ENCODE measurements around the gene ARSG. TPM values are rescaled to one million over a fixed set of nuclear protein-coding genes. Genes with fewer than 3 reads are reported as not detected.

Gene ARSG
- total and polyA plus RNA-seq, 2 experiments from 2014 or later: 5.6 to 15.4 TPM

GRCh38 chr17:68289936-68290267 lies 1.4 kb upstream of the ARSG start:
- Histone ChIP-seq H3K9me3 (ENCODE audit: low read depth) (no peaks in the 10 kb centered on the region), H3K27me3 (peaks cover 58% of the 10 kb centered on the region), H3K4me1 (ENCODE audit: low read depth) (no peaks in the 10 kb centered on the region)

GRCh38 chr17:68290268-68290954 lies 884 bp upstream of the ARSG start:
- peaks cover 61% of the 10 kb centered on the region for H3K27me3 ChIP-seq
- H3K4me1 ChIP-seq (ENCODE audit: low read depth): no peaks in the 10 kb centered on the region
- no peak overlapping the region for H3K27ac ChIP-seq

More at GRCh38 chr17:68289936-68290267, 1.4 kb upstream of the ARSG start:
- H3K4me3 ChIP-seq: peak overlapping the region; percentile 83
- TF ChIP-seq, protein P1, sequence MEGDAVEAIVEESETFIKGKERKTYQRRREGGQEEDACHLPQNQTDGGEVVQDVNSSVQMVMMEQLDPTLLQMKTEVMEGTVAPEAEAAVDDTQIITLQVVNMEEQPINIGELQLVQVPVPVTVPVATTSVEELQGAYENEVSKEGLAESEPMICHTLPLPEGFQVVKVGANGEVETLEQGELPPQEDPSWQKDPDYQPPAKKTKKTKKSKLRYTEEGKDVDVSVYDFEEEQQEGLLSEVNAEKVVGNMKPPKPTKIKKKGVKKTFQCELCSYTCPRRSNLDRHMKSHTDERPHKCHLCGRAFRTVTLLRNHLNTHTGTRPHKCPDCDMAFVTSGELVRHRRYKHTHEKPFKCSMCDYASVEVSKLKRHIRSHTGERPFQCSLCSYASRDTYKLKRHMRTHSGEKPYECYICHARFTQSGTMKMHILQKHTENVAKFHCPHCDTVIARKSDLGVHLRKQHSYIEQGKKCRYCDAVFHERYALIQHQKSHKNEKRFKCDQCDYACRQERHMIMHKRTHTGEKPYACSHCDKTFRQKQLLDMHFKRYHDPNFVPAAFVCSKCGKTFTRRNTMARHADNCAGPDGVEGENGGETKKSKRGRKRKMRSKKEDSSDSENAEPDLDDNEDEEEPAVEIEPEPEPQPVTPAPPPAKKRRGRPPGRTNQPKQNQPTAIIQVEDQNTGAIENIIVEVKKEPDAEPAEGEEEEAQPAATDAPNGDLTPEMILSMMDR (IDR thresholded peaks at IDR 0.05; ENCODE audit: low read depth, low read length): no peak
- H3K27ac ChIP-seq: no peak overlapping the region
- H3K36me3 ChIP-seq: no peaks in the 10 kb centered on the region
- no peak for DNase-seq (ENCODE audit: low read depth in 1 of 2, low spot score in 1 of 2)

DNA sequence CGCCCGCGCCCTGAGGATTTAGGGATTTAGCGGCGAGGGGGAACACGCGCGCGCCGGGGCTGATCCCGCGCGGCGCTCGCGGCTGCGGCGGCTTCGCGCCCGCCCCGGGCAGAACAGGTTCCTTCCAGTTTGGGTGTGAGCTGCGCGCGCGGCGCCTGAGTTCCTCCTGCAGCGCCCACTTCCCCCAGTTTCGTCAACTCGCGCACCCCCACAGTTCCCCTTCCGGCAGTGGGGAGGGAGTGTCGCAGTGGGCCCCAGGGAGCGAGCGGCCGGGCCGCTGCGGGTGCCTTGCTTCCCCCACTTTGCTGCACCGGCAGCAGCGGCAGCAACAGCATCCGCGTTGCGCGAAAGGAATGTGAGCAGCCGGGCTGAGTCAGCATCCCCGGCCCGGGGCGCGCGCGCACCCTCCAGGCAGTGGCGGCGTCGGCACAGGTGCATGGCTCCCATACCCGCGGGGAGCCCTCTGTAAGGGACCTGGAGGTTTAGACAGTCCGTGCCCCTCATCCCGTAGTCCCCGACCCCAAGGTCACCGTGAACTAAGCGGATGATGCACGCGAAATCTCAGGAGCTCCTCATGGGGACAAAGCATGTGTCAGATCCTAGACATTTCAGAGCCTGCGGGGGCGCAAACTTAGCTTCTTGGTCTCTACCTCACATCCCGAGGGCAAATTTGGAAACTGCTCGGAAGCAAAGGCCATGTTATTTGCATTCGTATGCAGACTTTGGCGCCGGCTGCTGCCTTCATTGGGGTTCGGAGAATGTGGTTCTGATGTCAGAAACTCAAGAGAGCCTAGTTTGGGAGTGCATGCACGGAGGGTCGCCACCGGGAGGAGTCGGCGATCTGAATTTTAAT lies 767 bp downstream of the ARSG start:
- TF ChIP-seq, protein P1 (IDR thresholded peaks at IDR 0.05; ENCODE audit: low read depth, low read length): no peak
- Histone ChIP-seq H3K27ac (no peak overlapping the region), H3K4me1 (ENCODE audit: low read depth) (no peaks in the 10 kb centered on the region)

More at GRCh38 chr17:68290268-68290954, 884 bp upstream of the ARSG start:
- no peaks in the 10 kb centered on the region for H3K9me3 ChIP-seq (ENCODE audit: low read depth)
- peak in 1 of 2 donors; percentile 38 for DNase-seq (ENCODE audit: low read depth in 1 of 2, low spot score in 1 of 2)
- TF ChIP-seq, protein P1 (IDR thresholded peaks at IDR 0.05; ENCODE audit: low read depth, low read length): no peak
- no peaks in the 10 kb centered on the region for H3K36me3 ChIP-seq
- peak overlapping the region; percentile 83 for H3K4me3 ChIP-seq

GRCh38 chr17:68292689-68293040 lies 1.4 kb downstream of the ARSG start:
- no peaks in the 10 kb centered on the region for H3K36me3 ChIP-seq
- H3K27me3 ChIP-seq: peaks cover 61% of the 10 kb centered on the region
- TF ChIP-seq, protein P1 (IDR thresholded peaks at IDR 0.05; ENCODE audit: low read depth, low read length): no peak
- no peaks in the 10 kb centered on the region for H3K9me3 ChIP-seq (ENCODE audit: low read depth)
- H3K27ac ChIP-seq: no peak overlapping the region
- no peak for DNase-seq (ENCODE audit: low read depth in 1 of 2, low spot score in 1 of 2)
- H3K4me1 ChIP-seq (ENCODE audit: low read depth): no peaks in the 10 kb centered on the region
- H3K4me3 ChIP-seq: peak overlapping the region; percentile 83

More for the DNA sequence above, 767 bp downstream of the ARSG start:
- Histone ChIP-seq H3K36me3 (no peaks in the 10 kb centered on the region), H3K9me3 (ENCODE audit: low read depth) (no peaks in the 10 kb centered on the region), H3K4me3 (peak overlapping the region; percentile 83), H3K27me3 (peaks cover 61% of the 10 kb centered on the region)
- DNase-seq (ENCODE audit: low read depth in 1 of 2, low spot score in 1 of 2): peak; percentile 69 to 76

DNA sequence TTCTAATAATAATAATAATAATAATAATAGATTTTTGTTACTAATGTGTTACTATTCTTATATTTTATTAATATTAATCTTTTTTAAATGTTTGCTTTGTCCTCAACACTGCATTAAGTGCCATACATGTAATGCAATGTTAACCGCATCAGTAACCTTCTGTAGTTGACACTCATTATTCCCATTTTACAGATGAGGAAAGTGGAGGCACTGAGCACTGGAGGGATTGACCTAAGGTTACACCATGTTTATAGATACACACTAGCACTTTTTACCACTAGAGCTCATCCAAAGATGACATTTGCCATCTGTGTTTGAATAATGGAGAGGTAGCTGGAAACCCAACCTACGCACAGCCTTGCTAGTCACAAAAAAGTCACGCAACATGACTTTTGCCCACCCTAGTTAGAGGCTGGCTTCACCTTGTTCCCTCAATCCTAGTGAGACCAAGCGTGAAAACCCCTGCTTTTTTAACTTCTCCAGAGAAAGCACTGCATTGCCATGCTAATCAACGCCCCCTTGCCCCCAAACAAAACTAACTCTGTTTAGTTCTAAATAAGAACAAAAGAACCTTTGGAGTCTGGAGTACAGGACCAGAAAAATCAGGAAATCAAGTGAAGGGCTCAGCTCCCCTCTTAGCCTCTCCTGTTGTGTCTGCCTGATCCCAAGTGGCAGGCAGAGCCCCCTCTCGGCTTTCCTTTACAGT lies 2.3 kb downstream of the ARSG start:
- peaks cover 56% of the 10 kb centered on the region for H3K27me3 ChIP-seq
- H3K9me3 ChIP-seq (ENCODE audit: low read depth): no peaks in the 10 kb centered on the region
- DNase-seq (ENCODE audit: low read depth in 1 of 2, low spot score in 1 of 2): no peak
- no peak overlapping the region for H3K27ac ChIP-seq
- H3K4me3 ChIP-seq: no peak overlapping the region
- TF ChIP-seq, protein P1 (IDR thresholded peaks at IDR 0.05; ENCODE audit: low read depth, low read length): no peak
- H3K36me3 ChIP-seq: no peaks in the 10 kb centered on the region
- H3K4me1 ChIP-seq (ENCODE audit: low read depth): no peaks in the 10 kb centered on the region
